GM12891 (cell line): ENCODE results near the gene KCTD1.

Experiments
- POLR2A ChIP-seq: IDR thresholded peaks from 2 replicates; pipeline ENCODE4 v1.6.1; 2011; ENCODE audit warnings: low read depth, low read length, control low read depth
- POLR2AphosphoS5 ChIP-seq: IDR thresholded peaks from 2 replicates; pipeline ENCODE4 v1.6.1; 2011; ENCODE audit warnings: low read depth, low read length, control low read depth
- SPI1 ChIP-seq: IDR thresholded peaks from 2 replicates; pipeline ENCODE4 v1.6.1; 2011; ENCODE audit warnings: low read depth, low read length, control low read depth
- TAF1 ChIP-seq: IDR thresholded peaks from 2 replicates; pipeline ENCODE4 v1.6.1; 2011; ENCODE audit warnings: low read depth, low read length, control low read depth

DNA sequence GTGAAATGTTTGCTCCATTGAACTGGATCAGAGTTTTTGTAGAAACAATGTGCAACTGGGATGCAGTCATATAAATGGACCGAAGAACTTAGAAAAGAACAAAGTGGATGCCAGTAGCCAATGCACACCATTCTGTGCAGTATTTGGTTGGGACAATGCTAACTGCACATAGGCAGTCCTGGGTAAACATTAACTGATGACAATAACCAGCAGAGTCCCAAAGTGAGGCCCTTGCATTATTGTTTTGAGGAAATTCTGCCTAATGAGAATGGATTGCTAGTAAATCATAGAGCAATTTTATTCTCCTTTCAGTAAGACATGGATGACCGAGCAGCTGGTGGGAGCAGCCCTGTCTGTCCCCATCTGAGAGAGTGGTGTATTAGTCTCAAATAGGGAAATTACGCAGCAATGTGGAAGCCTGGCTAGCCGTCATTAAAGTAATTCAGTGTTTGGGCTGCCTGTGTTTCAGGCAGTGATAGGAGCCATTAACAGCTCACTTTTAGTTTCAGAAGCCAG, 94.9 kb downstream of the KCTD1 start:
- TF ChIP-seq POLR2A (no peak), TAF1 (no peak), SPI1 (no peak), POLR2AphosphoS5 (no peak)
